NCI-H2196 (cell line): ENCODE results near the gene KCNJ4.

Experiments
- DNase-seq: peaks from one replicate; lab custom pipeline; 2025; ENCODE audit not compliant: unreplicated experiment; lab: John Stamatoyannopoulos, UW

The KCNJ4 gene

GRCh38 chr22:38455076-38455529, at the start of gene KCNJ4:
TSS of gene KCNJ4 (minus strand) at chr22:38455199. CDS start at chr22:38428132, 27,067 bp downstream.
- DNase-seq, result no peak

GRCh38 chr22:38503021-38503420, 48.0 kb upstream of the KCNJ4 start:
- no peak for DNase-seq

- no peak for DNase-seq
Observed at GRCh38 chr22:38501797-38502672, 47.0 kb upstream of the KCNJ4 start.

GRCh38 chr22:38497869-38498268, 42.9 kb upstream of the KCNJ4 start:
- no peak for DNase-seq

GRCh38 chr22:38494939-38495338, 39.9 kb upstream of the KCNJ4 start:
- DNase-seq, result no peak

- DNase-seq, result no peak
Observed at GRCh38 chr22:38494498-38494897, 39.5 kb upstream of the KCNJ4 start.

GRCh38 chr22:38491707-38492348, 36.8 kb upstream of the KCNJ4 start:
- DNase-seq, result no peak

GRCh38 chr22:38490915-38491314, 35.9 kb upstream of the KCNJ4 start:
- DNase-seq, result peak; percentile 52

GRCh38 chr22:38490475-38490874, 35.5 kb upstream of the KCNJ4 start:
- no peak for DNase-seq

- no peak for DNase-seq
Observed at GRCh38 chr22:38489561-38490145, 34.7 kb upstream of the KCNJ4 start.

- DNase-seq, result no peak
Observed at GRCh38 chr22:38489142-38489541, 34.1 kb upstream of the KCNJ4 start.

GRCh38 chr22:38487946-38488345, 32.9 kb upstream of the KCNJ4 start:
- no peak for DNase-seq

- DNase-seq, result peak; percentile 15
Observed at GRCh38 chr22:38485783-38486182, 30.8 kb upstream of the KCNJ4 start.

- no peak for DNase-seq
Observed at GRCh38 chr22:38484244-38484643, 29.2 kb upstream of the KCNJ4 start.

GRCh38 chr22:38482662-38483308, 27.8 kb upstream of the KCNJ4 start:
- no peak for DNase-seq

GRCh38 chr22:38481871-38482332, 26.9 kb upstream of the KCNJ4 start:
- no peak for DNase-seq

GRCh38 chr22:38481162-38481870, 26.3 kb upstream of the KCNJ4 start:
- no peak for DNase-seq

GRCh38 chr22:38479096-38479837, 24.3 kb upstream of the KCNJ4 start:
- no peak for DNase-seq

GRCh38 chr22:38477585-38477984, 22.6 kb upstream of the KCNJ4 start:
- DNase-seq, result no peak
